Stimulated activated CD8-positive, alpha-beta memory T cell treated with anti-CD3 and anti-CD28 coated beads, Interleukin-15, amount 100 ng/mL, for 24 hours (primary cell): Measurements from ENCODE around the gene LRRC4B.
A peak's percentile ranks its signal among the peaks of the same experiment; 100 is the strongest.

Experiments used
- DNase-seq: peaks from one replicate; pipeline ENCODE4 v3.0.0-alpha.2; 2020; ENCODE audit warnings: low read depth

Gene LRRC4B

GRCh38 chr19:50570997-50571396, 2.8 kb upstream of the LRRC4B start:
- no peak for DNase-seq

GRCh38 chr19:50569938-50570540, 1.8 kb upstream of the LRRC4B start:
- no peak for DNase-seq

GRCh38 chr19:50568728-50569698, 778 bp upstream of the LRRC4B start:
- no peak for DNase-seq

- no peak for DNase-seq
These were observed 988 bp downstream of the LRRC4B start for GRCh38 chr19:50567052-50567841.

GRCh38 chr19:50565984-50566903, 2.0 kb downstream of the LRRC4B start:
- DNase-seq, result no peak

GRCh38 chr19:50564229-50565105, 3.8 kb downstream of the LRRC4B start:
- DNase-seq, result no peak

GRCh38 chr19:50563597-50563996, 4.6 kb downstream of the LRRC4B start:
- DNase-seq, result no peak

GRCh38 chr19:50562996-50563395, 5.2 kb downstream of the LRRC4B start:
- DNase-seq, result no peak

GRCh38 chr19:50562329-50562728, 5.9 kb downstream of the LRRC4B start:
- DNase-seq, result no peak

GRCh38 chr19:50559636-50560035, 8.6 kb downstream of the LRRC4B start:
- no peak for DNase-seq

GRCh38 chr19:50558449-50558848, 9.8 kb downstream of the LRRC4B start:
- no peak for DNase-seq

GRCh38 chr19:50558039-50558438, 10.2 kb downstream of the LRRC4B start:
- no peak for DNase-seq

- DNase-seq, result no peak
These were observed 11.1 kb downstream of the LRRC4B start for GRCh38 chr19:50557009-50557613.

- DNase-seq, result peak; percentile 66
These were observed 11.8 kb downstream of the LRRC4B start for GRCh38 chr19:50556282-50557008.

GRCh38 chr19:50555450-50556281, 12.6 kb downstream of the LRRC4B start:
- no peak for DNase-seq

GRCh38 chr19:50555033-50555432, 13.2 kb downstream of the LRRC4B start:
- no peak for DNase-seq

GRCh38 chr19:50554212-50554611, 14.0 kb downstream of the LRRC4B start:
- DNase-seq, result no peak

- DNase-seq, result no peak
These were observed 15.0 kb downstream of the LRRC4B start for GRCh38 chr19:50553134-50553703.
